HepG2 (cell line): Measurements from ENCODE around the gene RBM25. TPM values are rescaled to one million over a fixed set of nuclear protein-coding genes. Genes with fewer than 3 reads are reported as not detected.
A peak's percentile ranks its signal among the peaks of the same experiment; 100 is the strongest.

Experiments
- ATAC-seq: fragments of 200-7000 bp; cut with Tn5 transposase; 3 replicates; pipeline ENCODE4 v1.9.1; 2020; ENCODE audit warnings: mild to moderate bottlenecking, moderate library complexity
- BruUV-seq: library from RNA; stranded (reverse); fragments of 400-500 nt; replicated peaks from 2 replicates; lab custom pipeline; 2021; lab: Mats Ljungman, UMichigan
- CTCF ChIA-PET: fragments of 300-600 bp; formaldehyde crosslinking; extraction: SDS; loops from one replicate; lab custom pipeline; 2021; ENCODE audit warnings: low total read pairs, inconsistent platforms, low intra/inter-chr PET ratio; lab: Yijun Ruan, JAX
- POLR2A ChIA-PET: fragments of 350-600 bp; sonication (Branson Sonifier 250); formaldehyde crosslinking; loops from one replicate; lab custom pipeline; 2020; ENCODE audit warnings: antibody characterized with exemption, inconsistent platforms; lab: Yijun Ruan, JAX
- DNase-seq: peaks from one replicate; pipeline ENCODE4 v3.0.0-alpha.2; 2015; ENCODE audit warnings: low spot score
- FAIRE-seq: peaks from 3 replicates; lab custom pipeline; 2011; peaks lifted over from hg19 to GRCh38; lab: Jason Lieb, UNC
- H2AFZ ChIP-seq: one replicate; pipeline ENCODE4 v1.6.1; 2011; ENCODE audit warnings: low read length, inconsistent platforms
- H3K27ac ChIP-seq: fragments of 300-600 bp; 3 replicates; pipeline ENCODE4 v1.8.0; 2011; ENCODE audit warnings: mixed run types, mild to moderate bottlenecking, mixed read lengths, low read length, inconsistent platforms; ENCODE audit not compliant: insufficient read depth; ENCODE audit errors: extremely low read length
- H3K27me3 ChIP-seq, 2 experiments: fragments of 200-600 bp in 1 of 2; 2 replicates in 1 of 2; 3 replicates in 1 of 2; pipeline versions ENCODE4 v1.6.0 to v1.8.0; 2011; ENCODE audit warnings: low read length in 2 of 2, mild to moderate bottlenecking in 2 of 2, moderate library complexity in 2 of 2, inconsistent platforms in 1 of 2; ENCODE audit not compliant: insufficient read depth in 2 of 2, control insufficient read depth in 1 of 2
- H3K36me3 ChIP-seq, 2 experiments: fragments of 200-600 bp in 1 of 2; replicated peaks in 1 of 2; 2 replicates in 1 of 2; 3 replicates in 1 of 2; pipeline versions ENCODE4 v1.5.1 to v1.8.0; 2011; ENCODE audit warnings: low read length in 2 of 2, inconsistent platforms in 1 of 2; ENCODE audit not compliant: insufficient read depth in 2 of 2, control insufficient read depth in 1 of 2
- H3K4me1 ChIP-seq: 2 replicates; pipeline ENCODE4 v1.5.1; 2012; ENCODE audit warnings: low read length, inconsistent platforms; ENCODE audit not compliant: insufficient read depth
- H3K4me2 ChIP-seq: 2 replicates; pipeline ENCODE4 v1.6.0; 2011; ENCODE audit warnings: low read depth, low read length, inconsistent platforms
- H3K4me3 ChIP-seq, 3 experiments: fragments of 200-600 bp in 1 of 3; sonication (generic), shearing (Covaris generic) in 1 of 3; replicated peaks in 1 of 3; 2 replicates each; pipeline ENCODE4 v1.5.1; 2011 to 2016; ENCODE audit warnings: low read length in 3 of 3, inconsistent platforms in 2 of 3, low read depth in 2 of 3, mild to moderate bottlenecking in 2 of 3, control low read depth in 1 of 3, mixed read lengths in 1 of 3; ENCODE audit not compliant: insufficient read depth in 1 of 3
- H3K79me2 ChIP-seq: one replicate; pipeline ENCODE4 v1.6.1; 2011; ENCODE audit warnings: low read length, inconsistent platforms; ENCODE audit not compliant: insufficient read depth
- H3K9ac ChIP-seq: 2 replicates; pipeline ENCODE4 v1.6.0; 2011; ENCODE audit warnings: mild to moderate bottlenecking, low read depth, low read length, inconsistent platforms; ENCODE audit not compliant: insufficient read depth
- H3K9me3 ChIP-seq: 2 replicates; pipeline ENCODE4 v1.5.1; 2012; ENCODE audit warnings: mild to moderate bottlenecking, low read length
- H4K20me1 ChIP-seq: 2 replicates; pipeline ENCODE4 v1.6.0; 2011; ENCODE audit warnings: inconsistent platforms, mild to moderate bottlenecking, low read length, moderate library complexity; ENCODE audit not compliant: insufficient read depth
- THYN1 ChIP-seq: sonication (generic); formaldehyde crosslinking; IDR thresholded peaks from 2 replicates; pipeline ENCODE4 v1.8.1; 2023; ENCODE audit warnings: low read depth, mild to moderate bottlenecking, moderate library complexity, missing genetic modification reagents, borderline replicate concordance
- ZFY ChIP-seq: sonication (generic); formaldehyde crosslinking; IDR thresholded peaks from 2 replicates; pipeline ENCODE4 v1.4.0; 2020; ENCODE audit warnings: missing genetic modification reagents
- ZNF34 ChIP-seq: sonication (generic); formaldehyde crosslinking; IDR thresholded peaks from 2 replicates; pipeline ENCODE4 v1.4.0; 2020; ENCODE audit warnings: mild to moderate bottlenecking, missing genetic modification reagents, borderline replicate concordance
- ZNF800 ChIP-seq: sonication (generic); formaldehyde crosslinking; IDR thresholded peaks from 2 replicates; pipeline ENCODE4 v1.4.0; 2020; ENCODE audit warnings: missing genetic modification reagents
- ZSCAN22 ChIP-seq: sonication (generic); formaldehyde crosslinking; IDR thresholded peaks from 2 replicates; pipeline ENCODE4 v1.4.0; 2020; ENCODE audit warnings: mild to moderate bottlenecking, missing genetic modification reagents
- WGBS: methylation state at CpG from one replicate; pipeline ENCODE4 v1.1.6; 2017; ENCODE audit warnings: low lambda C conversion rate; 5-methylcytosine and 5-hydroxymethylcytosine counted together
- in situ Hi-C: cut with HindIII; loops from 2 replicates; pipeline ENCODE4 v1.10.0; 2017; ENCODE audit warnings: low pct_unique_long_range_greater_than_20kb; ENCODE audit not compliant: extremely low pct_ligation_motif_present
- intact Hi-C: fragments of 100-400 bp; cut with micrococcal nuclease; formaldehyde crosslinking; loops from one replicate; pipeline ENCODE4 v1.10.0; 2022; ENCODE audit not compliant: unreplicated experiment
- polyA plus RNA-seq, 8 experiments: library from polyadenylated mRNA; depleted of rRNA in 3 of 8; stranded (reverse) in 7 of 8; unstranded in 1 of 8; fragments of >200 nt; fragmentation: Illumina TruSeq in 4 of 8; extraction: Trizol in 4 of 8; gene quantifications; 2 replicates each; pipeline versions ENCODE4 v1.2.1 to v1.2.3, GENCODE V29; 2011 to 2016; ENCODE audit warnings: low read depth in 4 of 8, missing spikeins in 1 of 8, mixed read lengths in 1 of 8; ENCODE audit not compliant: insufficient read depth in 1 of 8
- total RNA-seq, 5 experiments: library from RNA; depleted of rRNA; stranded (reverse); fragments of >200 nt; fragmentation: Illumina TruSeq; extraction: Trizol; gene quantifications; 2 replicates each; pipeline ENCODE4 v1.2.3, GENCODE V29; 2016; ENCODE audit warnings: low read depth in 1 of 5

RBM25 gene
- total and polyA plus RNA-seq, 2 of the 13 experiments (the other 11 are each of a cell fraction or from before 2014, with no cell fraction given), result 34.1 to 65.9 TPM

DNA sequence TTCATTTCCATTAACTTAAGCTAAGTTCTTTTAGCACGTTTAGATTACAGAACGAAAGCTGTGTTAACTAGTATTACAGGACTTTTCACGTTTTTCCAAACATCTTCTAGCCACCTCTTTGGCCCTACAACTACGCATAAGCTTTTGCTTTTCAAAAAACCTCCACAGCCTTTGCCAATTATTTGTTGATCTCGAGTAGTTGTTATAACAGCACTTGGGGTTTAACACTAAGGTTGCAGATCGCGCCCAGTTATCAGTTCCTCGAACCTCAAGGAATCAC is 450 bp upstream of the RBM25 start:
- CTCF ChIA-PET, result no interaction called here
- in situ Hi-C loops (no loop called here), intact Hi-C loops (loop anchor here (5.0 kb wide), 1 partner anchor 79 kb away; the partner anchor contains the start of gene PSEN1)
- FAIRE-seq (no peak), ATAC-seq (peak; percentile 14), DNase-seq (no peak)
- Histone ChIP-seq H3K4me2 (peak overlapping the region; percentile 83), H3K4me1 (peaks cover 31% of the 10 kb centered on the region), H2AFZ (peak overlapping the region; percentile 9), H3K27ac (peak overlapping the region; percentile 99), H3K4me3 (peak overlapping the region; percentile 60 to 93 (median 82)), H3K79me2 (peaks cover 42% of the 10 kb centered on the region), H3K9me3 (no peaks in the 10 kb centered on the region), H4K20me1 (peaks cover 25% of the 10 kb centered on the region), H3K27me3 (no peaks in the 10 kb centered on the region; a peak in 1 of 5 replicates), H3K36me3 (peaks cover 0 to 9% of the 10 kb centered on the region in 2 experiments; a peak in 3 of 5 replicates), H3K9ac (peak overlapping the region; percentile 96)
- TF ChIP-seq ZNF34 (CRISPR knock-in tag), result 0 out of 2 replicates have a peak, but pooled peaks have one; percentile 3
- no peak for TF ChIP-seq THYN1 (CRISPR knock-in tag)
- no peak for TF ChIP-seq ZFY (CRISPR knock-in tag)
- TF ChIP-seq ZNF800 (CRISPR knock-in tag), result 0 out of 2 replicates have a peak, but pooled peaks have one; percentile 10
- TF ChIP-seq ZSCAN22 (CRISPR knock-in tag), result 0 out of 2 replicates have a peak, but pooled peaks have one; percentile 63
- no TSS peak for BruUV-seq
- POLR2A ChIA-PET, result interaction anchor here (0.7 to 2.4 kb wide), 17 partner anchors 9 to 511 kb away, joined by 3 to 38 read pairs (median 4); partner anchors contain the start of genes ACOT2, NUMB, PSEN1 and RIOX1
- 1% methylated on average over 8 of the region's 8 CpGs for WGBS
